HG03354 (cell line): ENCODE data around the gene DMTF1.
A peak's percentile ranks its signal among the peaks of the same experiment; 100 is the strongest.
"Not testable (repeated sequence)": the region's sequence is repeated elsewhere in the genome, so short reads cannot be mapped to it uniquely, and the experiment has no call there.

Experiments
- ATAC-seq: cut with Tn5 transposase; IDR thresholded peaks from one replicate; pipeline ENCODE4 v1.9.1; 2021; ENCODE audit warnings: mild to moderate bottlenecking; ENCODE audit not compliant: unreplicated experiment, poor library complexity, severe bottlenecking

Gene DMTF1, protein sequence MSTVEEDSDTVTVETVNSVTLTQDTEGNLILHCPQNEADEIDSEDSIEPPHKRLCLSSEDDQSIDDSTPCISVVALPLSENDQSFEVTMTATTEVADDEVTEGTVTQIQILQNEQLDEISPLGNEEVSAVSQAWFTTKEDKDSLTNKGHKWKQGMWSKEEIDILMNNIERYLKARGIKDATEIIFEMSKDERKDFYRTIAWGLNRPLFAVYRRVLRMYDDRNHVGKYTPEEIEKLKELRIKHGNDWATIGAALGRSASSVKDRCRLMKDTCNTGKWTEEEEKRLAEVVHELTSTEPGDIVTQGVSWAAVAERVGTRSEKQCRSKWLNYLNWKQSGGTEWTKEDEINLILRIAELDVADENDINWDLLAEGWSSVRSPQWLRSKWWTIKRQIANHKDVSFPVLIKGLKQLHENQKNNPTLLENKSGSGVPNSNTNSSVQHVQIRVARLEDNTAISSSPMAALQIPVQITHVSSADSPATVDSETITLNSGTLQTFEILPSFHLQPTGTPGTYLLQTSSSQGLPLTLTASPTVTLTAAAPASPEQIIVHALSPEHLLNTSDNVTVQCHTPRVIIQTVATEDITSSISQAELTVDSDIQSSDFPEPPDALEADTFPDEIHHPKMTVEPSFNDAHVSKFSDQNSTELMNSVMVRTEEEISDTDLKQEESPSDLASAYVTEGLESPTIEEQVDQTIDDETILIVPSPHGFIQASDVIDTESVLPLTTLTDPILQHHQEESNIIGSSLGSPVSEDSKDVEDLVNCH

DNA sequence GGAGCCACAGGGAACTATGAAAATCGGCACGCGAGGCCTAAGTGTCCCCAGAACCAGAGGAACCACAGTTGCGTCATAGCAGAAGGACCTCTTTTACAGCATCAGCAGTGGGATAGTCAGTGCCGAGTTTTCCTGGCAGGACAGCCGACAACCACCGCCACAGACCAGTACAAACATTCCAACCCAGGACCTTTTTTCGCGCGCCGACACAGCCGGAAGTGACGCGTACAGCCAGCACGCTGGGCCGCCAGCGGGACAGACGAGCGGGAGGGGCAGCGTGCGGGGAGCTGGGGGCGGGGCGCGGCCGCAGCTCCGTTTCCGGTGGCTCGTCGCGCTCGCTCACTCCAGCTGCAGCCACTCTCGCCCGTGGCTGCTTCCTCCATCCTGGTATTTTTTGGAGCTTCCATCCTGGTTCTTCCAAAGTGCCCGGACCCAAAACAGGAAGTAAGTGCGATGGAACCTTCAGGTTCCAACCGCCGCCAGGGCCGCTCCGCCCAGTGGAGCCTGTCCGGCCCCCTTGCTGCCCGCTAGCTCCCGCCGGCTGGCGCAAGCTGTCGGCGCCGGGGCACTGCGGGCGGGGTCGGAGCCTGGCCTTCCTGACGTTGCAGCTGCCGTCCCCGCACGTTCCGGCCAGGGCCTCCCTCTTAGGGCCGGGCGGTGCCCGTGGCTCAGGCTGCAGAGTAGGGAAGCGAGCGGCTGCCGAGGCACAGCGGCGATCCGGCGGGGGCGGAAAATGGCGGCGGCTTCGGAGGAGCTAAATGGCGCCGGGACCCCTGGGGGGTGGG lies at the start of gene DMTF1:
Gene DMTF1 (plus strand): TSS at position 342 of the 785 bp plus-strand sequence. CDS start 12,489 bp downstream, outside the sequence.
- ATAC-seq, result peak; percentile 84

DNA sequence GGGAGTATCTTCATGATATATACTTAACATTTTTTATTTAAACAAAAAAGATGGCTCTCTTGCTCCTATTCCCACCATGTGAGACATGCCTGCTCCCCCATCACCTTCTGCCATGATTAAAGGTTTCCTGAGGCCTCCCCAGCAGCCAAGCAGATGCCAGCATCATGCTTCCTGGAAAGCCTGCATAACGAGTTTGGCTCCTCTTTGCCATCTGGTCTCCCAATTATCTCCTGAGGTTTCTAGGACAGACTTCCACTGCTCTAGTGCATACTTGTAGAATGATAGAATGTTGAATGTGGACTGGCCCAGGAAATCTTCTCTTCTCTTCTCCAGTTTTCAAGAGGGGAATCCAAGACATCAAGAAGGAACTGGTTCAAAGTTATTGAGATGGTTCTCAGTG lies 46.9 kb upstream of the DMTF1 start:
- no peak for ATAC-seq

DNA sequence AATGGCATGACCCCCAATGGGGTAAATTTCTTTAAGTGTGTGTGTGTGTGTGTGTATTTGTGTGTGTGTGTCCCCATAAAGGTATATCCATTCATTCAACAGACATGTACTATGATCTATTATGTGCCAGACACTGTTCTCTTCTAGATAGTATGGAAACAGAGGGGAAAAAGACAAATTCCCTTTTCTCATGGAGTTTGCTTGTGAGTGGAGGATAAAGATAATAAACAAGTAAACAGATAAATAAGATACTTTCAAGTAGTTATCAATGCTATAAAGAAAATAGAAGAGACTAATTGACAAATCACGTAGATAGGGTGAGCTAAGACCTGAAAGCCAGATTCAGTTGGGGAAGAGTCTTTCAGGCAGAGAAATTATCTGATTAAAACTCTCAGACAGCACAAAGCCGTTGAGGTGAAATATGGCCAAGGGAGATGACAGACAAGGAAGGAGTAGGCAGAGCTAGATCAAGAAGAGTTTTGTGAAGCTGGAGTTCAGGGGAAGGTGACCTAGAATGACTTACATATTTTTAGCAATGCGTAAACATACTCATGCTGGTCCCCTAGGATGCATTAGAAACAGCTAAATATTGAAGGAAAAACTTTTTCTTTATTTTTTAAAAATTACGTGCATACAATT lies 45.2 kb upstream of the DMTF1 start:
- no peak for ATAC-seq

DNA sequence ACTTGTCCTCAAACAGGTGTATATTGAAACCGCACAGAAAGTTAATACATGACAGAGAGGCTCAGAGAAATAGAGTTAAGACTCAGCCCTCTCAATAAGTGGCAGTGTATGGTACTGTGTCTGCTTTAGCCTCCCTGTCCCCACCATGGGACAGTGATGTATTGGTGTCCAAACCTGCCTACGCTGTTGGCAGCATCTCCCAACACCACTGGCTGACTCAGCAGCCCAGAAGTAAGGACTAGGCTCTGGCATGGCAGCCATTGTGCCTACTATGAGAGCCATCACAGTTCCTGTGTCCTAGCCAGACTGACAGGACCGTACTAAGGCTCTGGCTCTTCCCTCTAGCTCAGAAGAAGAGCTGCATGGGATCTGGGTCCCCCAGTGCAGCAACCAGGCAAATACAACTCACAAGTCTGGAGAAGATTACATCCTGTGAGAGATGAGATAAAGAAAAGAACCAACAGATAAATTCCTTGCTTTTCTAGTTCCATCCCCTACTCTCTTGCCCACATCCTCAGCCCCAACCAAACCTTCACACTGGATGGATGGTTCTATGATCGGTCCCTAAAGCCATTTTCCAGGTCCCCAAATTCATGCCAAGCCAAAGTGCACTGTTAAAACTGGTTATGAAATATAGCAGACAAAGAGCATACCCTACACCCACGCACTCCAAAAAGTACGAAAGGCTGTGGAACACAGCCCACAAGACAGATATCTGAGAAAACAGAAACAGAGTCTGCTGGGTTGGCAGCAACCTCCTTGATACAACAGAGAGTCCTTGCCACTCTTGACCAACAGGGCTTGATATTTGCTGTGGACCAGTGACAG lies 44.1 kb upstream of the DMTF1 start:
- ATAC-seq, result no peak

DNA sequence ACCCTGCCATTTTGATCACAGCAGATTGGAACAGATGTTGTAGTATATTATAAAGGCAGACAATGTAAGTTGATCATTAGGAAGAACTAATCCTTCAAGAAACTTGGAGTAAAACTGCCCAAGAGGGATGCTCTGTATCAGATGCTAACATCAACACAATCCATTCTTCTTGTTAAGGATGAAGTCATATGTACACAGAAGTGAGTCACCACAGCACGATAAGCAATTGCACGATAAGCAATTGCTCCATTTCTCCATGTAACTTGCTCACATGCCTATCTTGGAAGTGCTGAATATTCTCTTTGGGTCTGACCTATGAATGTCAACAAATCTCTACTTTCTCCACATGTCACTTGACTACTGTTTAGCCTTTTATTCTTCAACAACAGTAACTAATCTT lies 41.5 kb upstream of the DMTF1 start:
- ATAC-seq, result no peak

DNA sequence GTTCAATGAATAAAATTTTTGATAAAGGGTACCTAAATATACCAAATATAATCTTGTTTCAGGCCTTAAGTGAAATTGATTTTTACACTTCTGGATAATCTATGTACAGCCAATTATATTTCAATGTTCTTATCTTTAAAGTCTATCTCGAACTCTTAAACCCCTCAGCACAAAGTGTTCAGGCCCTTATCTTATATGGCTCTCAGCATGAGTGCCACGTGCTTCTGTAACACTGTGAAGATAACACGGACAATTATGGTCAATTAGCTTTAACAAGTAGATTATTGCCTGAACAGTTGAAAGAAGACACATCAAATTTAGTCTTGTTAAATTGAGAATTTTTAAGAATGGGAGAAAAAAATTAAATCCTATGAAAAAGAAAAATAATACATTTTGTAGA lies 40.4 kb upstream of the DMTF1 start:
- ATAC-seq, result no peak

DNA sequence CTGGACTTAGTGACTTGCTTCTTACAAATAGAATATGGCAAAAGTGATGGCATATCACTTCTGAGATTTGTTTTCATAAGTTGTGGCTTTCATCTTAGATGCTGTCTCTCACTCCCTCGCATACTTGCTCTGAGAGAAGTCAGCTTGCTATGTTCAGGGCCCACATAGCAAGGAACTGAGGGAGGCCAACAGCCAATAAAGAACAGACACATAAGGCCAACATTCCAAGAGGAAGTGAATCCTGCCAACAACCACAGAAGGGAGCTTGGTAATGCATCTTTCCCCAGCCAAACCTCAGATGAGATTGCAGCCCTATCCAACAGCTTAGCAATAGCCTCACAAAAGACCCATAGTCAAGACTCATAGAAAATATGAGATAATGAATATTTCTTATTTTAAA lies 39.2 kb upstream of the DMTF1 start:
- ATAC-seq, result no peak

DNA sequence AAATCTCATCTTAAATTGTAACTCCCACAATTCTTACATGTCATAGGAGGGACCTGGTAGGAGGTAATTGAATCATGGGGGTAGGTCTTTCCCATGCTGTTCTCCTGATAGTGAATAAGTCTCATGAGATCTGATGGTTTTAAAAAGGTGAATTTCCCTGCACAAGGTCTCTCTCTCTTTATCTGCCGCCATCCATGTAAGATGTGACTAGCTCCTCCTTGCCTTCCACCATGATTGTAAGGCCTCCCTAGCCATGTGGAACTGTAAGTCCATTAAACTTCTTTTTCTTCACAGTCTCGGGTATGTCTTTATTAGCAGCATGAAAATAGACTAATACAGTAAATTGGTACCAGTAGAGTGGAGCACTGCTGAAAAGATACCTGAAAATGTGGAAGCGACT lies 38.3 kb upstream of the DMTF1 start:
- ATAC-seq, result not testable (repeated sequence)

DNA sequence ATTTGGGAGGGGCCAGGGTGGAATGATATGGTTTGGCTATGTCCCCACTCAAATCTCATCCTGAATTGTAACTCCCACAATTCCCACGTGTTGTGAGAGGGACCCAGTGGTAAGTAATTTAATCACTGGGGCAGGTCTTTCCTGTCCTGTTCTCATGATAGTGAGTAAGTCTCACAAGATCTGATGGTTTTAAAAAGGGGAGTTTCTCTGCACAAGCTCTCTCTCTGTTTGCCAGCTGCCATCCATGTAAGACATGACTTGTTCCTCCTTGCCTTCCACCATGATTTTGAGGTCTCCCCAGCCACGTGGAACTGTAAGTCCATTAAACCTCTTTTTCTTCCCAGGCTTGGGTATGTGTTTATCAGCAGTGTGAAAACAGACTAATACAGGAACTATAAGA lies 36.5 kb upstream of the DMTF1 start:
- not testable (repeated sequence) for ATAC-seq

DNA sequence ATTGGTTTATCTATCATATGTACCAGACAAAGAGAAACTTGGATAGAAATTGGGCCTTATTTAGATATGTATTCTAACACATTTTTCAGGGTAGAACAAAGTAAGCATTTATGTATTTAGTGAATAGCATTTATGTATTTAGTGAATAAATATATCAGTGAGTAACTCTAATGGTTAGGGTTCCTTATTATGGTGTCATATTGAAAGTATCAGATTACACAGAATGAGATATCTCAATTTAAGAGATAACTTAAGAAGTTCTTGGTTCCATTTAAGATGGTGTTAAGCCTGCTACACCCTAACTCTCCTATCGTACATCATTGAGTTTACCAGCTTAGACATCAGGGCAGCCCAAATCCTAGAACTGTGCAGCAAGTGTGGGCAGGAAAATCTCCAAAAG lies 35.9 kb upstream of the DMTF1 start:
- no peak for ATAC-seq

DNA sequence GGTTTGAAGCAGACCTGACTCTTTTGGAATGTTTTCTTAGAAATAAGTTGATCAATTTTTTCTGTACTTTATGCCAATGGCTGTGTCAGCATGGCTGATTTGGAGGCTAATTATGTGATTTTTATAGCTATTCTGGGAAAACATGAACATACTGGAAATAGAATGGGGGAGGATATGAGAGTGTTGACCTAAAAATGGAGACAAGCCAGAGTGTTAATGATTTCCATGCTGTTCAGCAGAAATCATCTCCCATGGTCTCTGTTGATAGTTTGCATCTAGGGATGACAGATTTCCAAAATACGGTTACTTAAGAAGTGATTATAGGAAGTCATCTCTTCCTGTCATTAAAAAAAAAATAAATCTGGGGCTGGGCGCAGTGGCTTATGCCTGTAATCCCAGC lies 32.7 kb upstream of the DMTF1 start:
- no peak for ATAC-seq

DNA sequence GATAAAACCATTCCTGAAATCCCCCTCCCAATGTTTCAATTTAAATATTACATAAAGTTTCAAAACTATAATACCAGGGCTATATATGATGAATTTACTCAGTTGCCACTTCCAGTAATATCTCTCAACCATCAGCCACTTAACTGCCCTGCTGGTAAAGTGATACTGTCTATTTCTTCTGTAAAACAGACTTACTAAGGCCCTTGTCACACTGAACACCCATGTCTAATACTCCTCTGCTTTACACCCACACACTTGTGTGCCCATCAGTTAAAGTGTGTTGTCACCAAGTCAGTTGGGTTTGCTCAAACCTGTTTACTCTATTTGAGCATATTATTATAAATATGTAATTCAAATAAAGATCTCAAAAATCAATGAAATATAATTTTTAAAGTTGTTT lies 29.1 kb upstream of the DMTF1 start:
- no peak for ATAC-seq

DNA sequence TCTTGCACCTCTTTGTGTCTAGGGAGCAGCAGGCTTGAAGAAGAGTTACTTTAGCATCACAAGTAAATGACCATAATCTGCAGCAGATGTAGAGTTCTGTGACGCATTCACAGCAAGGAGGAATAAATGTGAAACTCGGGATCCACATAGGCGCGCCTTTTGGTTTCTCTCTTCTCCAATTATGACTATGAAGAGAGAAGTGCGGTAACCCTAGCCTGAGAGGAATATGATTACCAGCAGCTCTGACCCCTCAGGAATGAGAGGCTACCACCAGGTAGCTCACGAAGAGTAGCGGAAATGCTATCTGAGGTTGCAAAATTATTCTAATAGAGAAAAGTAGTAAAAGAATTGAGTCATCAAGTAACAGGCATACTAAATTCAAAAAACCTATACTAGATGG lies 25.2 kb upstream of the DMTF1 start:
- no peak for ATAC-seq

DNA sequence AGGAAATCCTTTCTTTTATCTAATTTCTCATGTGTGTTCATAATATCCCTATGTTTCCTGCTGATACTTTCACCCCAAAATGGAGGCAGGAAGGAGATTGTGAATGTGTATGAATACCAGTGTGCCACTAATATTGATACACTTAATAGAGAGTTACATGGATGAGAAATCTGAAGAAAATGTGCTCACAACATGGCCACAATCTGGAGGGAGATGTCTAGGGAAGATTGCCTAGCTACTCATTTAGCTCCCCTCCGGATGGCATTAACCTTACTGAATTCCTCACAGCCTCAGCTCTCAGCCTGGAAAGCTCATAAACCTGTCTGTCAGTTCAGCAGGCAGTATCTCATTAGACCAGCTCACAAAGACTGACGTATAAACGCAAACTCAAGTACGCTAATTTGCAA lies 23.4 kb upstream of the DMTF1 start:
- ATAC-seq, result no peak

DNA sequence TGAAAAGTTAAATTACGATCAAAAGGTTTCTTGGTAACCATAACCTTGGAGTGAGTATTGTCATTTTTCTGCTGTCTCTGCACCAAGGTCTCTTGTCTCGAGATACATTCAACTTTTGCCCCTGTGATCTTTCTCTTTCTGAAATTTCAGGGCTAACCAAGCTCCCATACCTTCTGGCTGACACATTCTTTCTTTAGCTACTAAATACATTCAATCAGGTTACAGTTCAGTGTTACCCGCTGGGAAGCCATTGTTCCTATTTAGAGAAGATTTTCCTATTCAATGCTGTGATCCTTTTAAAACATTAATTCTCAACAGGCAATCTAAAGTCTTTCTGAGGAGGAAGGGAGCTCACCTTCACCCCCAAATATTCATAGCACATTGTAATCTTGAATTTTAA lies 22.9 kb upstream of the DMTF1 start:
- ATAC-seq, result no peak

DNA sequence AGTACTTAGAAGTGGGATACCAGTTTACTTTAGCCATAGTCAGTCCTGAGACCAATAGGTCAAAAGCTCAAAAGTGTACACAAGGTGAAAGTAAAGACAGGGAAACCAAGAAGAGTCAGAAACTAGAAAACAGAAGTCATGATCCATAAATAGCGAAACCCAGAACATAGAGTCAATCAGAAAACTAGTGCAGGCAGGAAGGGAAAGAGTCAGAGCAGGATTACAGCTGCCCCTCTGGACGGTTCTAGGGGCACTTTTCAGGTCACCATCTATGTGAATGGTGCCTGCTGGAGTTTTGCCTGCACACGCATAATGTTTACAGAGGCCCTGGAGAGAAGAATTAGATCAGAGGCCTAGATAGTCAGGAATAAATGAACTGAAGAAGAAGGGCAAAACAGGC lies 22.4 kb upstream of the DMTF1 start:
- ATAC-seq, result peak; percentile 99

DNA sequence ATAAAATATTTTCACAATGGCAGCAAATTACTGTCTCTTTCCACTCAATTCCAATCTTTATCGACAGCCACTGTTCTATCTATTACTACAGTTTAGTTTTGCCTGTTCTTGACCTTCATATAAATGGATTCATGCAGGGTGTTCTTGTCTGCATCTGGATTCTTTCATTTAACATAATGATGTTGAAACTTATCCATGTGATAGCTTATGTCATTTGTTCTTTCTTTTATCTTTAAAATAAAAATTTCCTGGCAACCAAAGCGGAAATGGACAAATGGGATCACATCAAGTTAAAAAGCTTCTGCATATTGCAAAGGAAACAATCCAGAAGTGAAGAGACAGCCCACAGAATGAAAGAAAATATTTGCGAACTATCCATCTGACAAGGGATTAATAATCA lies 20.5 kb upstream of the DMTF1 start:
- no peak for ATAC-seq

DNA sequence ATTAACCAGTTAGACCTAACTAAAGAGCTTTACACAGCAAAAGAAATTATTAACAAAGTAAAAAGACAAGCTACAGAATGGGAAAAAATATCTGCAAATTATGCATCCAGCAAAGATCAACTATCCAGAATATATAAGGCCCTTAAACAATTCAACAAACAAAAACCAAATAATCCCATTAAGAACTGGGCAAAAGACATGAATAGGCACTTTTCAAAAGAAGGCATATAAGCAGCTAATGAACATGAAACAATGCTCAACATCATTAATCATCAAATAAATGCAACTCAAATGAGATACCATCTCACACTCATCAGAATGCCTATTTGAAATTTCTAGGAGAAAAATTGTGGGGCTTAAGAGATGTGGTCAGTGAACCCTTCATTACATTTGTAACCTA lies 15.0 kb upstream of the DMTF1 start:
- no peak for ATAC-seq

DNA sequence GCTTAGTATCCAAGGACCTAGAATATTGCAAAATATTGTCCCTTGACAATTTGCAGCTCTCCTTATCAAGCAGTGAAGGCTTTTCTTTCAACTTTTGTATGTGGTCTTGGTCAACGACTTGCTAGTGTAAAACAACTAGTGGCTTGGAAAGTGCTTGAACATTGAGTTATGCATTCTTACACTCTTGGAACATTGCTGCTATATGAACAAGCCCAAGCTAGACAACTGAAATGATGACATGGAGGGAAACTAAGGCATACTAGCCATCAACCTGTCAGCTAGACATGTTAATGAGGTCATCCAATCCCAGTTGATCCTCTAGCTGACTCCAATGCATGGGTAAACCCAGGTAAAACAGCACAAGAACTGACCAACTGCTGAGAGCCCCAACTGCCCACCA lies 12.7 kb upstream of the DMTF1 start:
- ATAC-seq, result no peak
